ENCODE measurements around the gene IMPACT.

GRCh38 chr18:24474406-24474805 is 47.9 kb downstream of the IMPACT start:
- TF ChIP-seq, protein P1, sequence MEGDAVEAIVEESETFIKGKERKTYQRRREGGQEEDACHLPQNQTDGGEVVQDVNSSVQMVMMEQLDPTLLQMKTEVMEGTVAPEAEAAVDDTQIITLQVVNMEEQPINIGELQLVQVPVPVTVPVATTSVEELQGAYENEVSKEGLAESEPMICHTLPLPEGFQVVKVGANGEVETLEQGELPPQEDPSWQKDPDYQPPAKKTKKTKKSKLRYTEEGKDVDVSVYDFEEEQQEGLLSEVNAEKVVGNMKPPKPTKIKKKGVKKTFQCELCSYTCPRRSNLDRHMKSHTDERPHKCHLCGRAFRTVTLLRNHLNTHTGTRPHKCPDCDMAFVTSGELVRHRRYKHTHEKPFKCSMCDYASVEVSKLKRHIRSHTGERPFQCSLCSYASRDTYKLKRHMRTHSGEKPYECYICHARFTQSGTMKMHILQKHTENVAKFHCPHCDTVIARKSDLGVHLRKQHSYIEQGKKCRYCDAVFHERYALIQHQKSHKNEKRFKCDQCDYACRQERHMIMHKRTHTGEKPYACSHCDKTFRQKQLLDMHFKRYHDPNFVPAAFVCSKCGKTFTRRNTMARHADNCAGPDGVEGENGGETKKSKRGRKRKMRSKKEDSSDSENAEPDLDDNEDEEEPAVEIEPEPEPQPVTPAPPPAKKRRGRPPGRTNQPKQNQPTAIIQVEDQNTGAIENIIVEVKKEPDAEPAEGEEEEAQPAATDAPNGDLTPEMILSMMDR (IDR thresholded peaks at IDR 0.05): no peak
- no peak for TF ChIP-seq EZH2 (IDR thresholded peaks at IDR 0.05; ENCODE audit: borderline replicate concordance, insufficient read depth, low read depth, low read length, poor library complexity, severe bottlenecking)
